Neural progenitor cell (in vitro differentiated cells): Measurements from ENCODE around the gene SEMA3C.

Source experiments
- CTCF ChIP-seq: fragments of 200-600 bp; sonication (generic); IDR thresholded peaks from 2 replicates; pipeline ENCODE4 v1.5.1; 2017; ENCODE audit warnings: antibody characterized with exemption, mild to moderate bottlenecking
- EZH2 ChIP-seq: fragments of 200-600 bp; sonication (generic); IDR thresholded peaks from 2 replicates; pipeline ENCODE4 v1.6.1; 2017; ENCODE audit warnings: antibody characterized with exemption, mild to moderate bottlenecking, moderate library complexity
- EZH2phosphoT487 ChIP-seq: fragments of 200-600 bp; sonication (generic); IDR thresholded peaks from 2 replicates; pipeline ENCODE4 v1.6.1; 2017; ENCODE audit warnings: antibody characterized with exemption

DNA sequence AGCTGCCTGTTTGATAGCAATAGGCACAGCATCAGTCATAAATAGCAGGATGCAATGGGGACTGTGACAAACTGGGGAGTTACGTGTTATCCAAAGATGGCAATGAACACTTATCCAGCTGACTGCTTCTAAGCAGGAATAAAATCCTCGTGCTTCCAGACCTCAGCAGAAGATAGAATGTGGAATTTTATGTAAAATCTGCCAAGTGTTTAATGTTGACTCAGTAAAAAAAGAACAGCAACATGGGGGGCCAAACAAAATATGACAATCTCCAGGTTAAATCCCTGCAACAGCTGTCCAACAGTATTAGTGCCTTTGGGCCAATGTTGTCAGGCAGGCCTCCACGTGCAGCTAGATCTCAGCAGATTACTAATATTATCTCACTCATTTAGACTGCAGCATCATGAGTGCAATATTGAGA lies 127.3 kb downstream of the SEMA3C start:
- TF ChIP-seq CTCF = no peak
- no peak for TF ChIP-seq EZH2
- no peak for TF ChIP-seq EZH2phosphoT487
